Fibroblast of lung (primary cell): Measurements from ENCODE around the gene CC2D1A.

Experiments
- EZH2 ChIP-seq: IDR thresholded peaks from 2 replicates; pipeline ENCODE4 v1.5.1; 2012; ENCODE audit warnings: low read length, control low read depth, mild to moderate bottlenecking; ENCODE audit errors: missing control alignments
- TF ChIP-seq, protein P1 (sequence below), 2 donors: IDR thresholded peaks in 1 of 2; conservative IDR thresholded peaks in 1 of 2; 1 replicate in 1 of 2; 2 replicates in 1 of 2; pipeline ENCODE4 v1.5.1; 2011 to 2012; ENCODE audit warnings: low read length in 2 of 2, control low read depth in 1 of 2, inconsistent platforms in 1 of 2, low read depth in 1 of 2, mild to moderate bottlenecking in 1 of 2

DNA sequence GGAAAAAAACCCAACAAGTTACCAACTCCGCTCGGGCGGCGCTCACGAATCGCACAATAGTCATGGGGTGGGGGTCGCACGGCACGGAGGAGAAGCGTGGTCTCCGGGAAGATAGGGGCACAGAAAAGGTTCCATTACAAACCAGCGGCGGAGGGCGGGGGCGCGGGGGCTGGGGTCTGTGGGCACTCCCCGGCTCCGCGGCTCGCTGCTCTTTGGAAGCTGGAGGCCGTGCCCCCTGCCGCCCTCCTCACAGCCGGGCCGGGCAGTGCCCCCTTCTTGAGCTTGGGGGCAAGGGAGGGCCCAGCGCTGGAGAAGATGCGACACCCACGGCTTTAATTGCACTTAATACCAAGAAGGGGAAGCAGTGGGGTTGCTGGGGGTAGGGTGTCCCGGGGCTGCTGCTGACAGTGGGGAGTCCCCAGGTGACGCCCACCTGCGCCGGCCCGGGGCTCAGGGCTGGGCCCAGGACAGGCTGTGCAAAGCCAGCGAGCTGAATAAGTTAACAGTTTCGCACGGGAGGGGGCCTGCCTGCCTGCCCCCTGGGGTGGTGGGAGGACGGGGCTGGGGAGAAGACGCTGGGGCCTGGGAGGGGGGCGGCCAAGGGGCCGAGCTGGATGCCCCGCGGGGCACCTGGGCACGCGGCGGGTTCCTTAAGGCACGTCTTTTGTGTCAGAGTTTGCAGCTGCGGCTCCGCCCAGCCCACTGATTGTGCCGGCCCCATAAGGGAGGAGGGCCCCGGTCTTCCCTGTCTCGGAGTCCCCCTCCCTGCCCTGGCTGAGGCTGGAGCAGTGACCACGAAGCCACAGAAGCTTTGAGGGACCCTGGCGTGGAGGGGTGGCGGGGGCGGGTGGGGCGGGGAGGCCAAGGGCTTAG is 56.1 kb downstream of the CC2D1A start:
- TF ChIP-seq, protein P1, sequence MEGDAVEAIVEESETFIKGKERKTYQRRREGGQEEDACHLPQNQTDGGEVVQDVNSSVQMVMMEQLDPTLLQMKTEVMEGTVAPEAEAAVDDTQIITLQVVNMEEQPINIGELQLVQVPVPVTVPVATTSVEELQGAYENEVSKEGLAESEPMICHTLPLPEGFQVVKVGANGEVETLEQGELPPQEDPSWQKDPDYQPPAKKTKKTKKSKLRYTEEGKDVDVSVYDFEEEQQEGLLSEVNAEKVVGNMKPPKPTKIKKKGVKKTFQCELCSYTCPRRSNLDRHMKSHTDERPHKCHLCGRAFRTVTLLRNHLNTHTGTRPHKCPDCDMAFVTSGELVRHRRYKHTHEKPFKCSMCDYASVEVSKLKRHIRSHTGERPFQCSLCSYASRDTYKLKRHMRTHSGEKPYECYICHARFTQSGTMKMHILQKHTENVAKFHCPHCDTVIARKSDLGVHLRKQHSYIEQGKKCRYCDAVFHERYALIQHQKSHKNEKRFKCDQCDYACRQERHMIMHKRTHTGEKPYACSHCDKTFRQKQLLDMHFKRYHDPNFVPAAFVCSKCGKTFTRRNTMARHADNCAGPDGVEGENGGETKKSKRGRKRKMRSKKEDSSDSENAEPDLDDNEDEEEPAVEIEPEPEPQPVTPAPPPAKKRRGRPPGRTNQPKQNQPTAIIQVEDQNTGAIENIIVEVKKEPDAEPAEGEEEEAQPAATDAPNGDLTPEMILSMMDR (conservative IDR thresholded peaks at IDR 0.05 in 1 of 2, IDR thresholded peaks at IDR 0.05 in 1 of 2; ENCODE audit: low read depth in 1 of 2, low read length in 2 of 2) = no peak
- no peak for TF ChIP-seq EZH2
